ENCODE data around the gene TCF7.

Gene TCF7

GRCh38 chr5:134142806-134143205, 28.3 kb downstream of the TCF7 start:
- no peak for DNase-seq (ENCODE audit: low read depth)
- TF ChIP-seq CTCF (IDR thresholded peaks at IDR 0.05; ENCODE audit: insufficient read depth, low read depth, low read length, missing control alignments), result no peak
- no peak overlapping the region for H3K4me3 ChIP-seq (ENCODE audit: low read depth, low read length)

GRCh38 chr5:134143431-134143830, 28.9 kb downstream of the TCF7 start:
- TF ChIP-seq CTCF (IDR thresholded peaks at IDR 0.05; ENCODE audit: insufficient read depth, low read depth, low read length, missing control alignments), result no peak
- DNase-seq (ENCODE audit: low read depth), result no peak
- no peak overlapping the region for H3K4me3 ChIP-seq (ENCODE audit: low read depth, low read length)

GRCh38 chr5:134143944-134144941, 29.8 kb downstream of the TCF7 start:
- no peak for TF ChIP-seq CTCF (IDR thresholded peaks at IDR 0.05; ENCODE audit: insufficient read depth, low read depth, low read length, missing control alignments)
- no peak overlapping the region for H3K4me3 ChIP-seq (ENCODE audit: low read depth, low read length)
- no peak for DNase-seq (ENCODE audit: low read depth)

GRCh38 chr5:134145041-134145757, 30.7 kb downstream of the TCF7 start:
- TF ChIP-seq CTCF (IDR thresholded peaks at IDR 0.05; ENCODE audit: insufficient read depth, low read depth, low read length, missing control alignments), result no peak
- no peak for DNase-seq (ENCODE audit: low read depth)
- H3K4me3 ChIP-seq (ENCODE audit: low read depth, low read length), result no peak overlapping the region

- H3K4me3 ChIP-seq (ENCODE audit: low read depth, low read length), result no peak overlapping the region
- peak; percentile 97 for TF ChIP-seq CTCF (IDR thresholded peaks at IDR 0.05; ENCODE audit: insufficient read depth, low read depth, low read length, missing control alignments)
- peak; percentile 84 for DNase-seq (ENCODE audit: low read depth)
Measured at GRCh38 chr5:134145779-134146581, 31.5 kb downstream of the TCF7 start.

- no peak overlapping the region for H3K4me3 ChIP-seq (ENCODE audit: low read depth, low read length)
- no peak for DNase-seq (ENCODE audit: low read depth)
- no peak for TF ChIP-seq CTCF (IDR thresholded peaks at IDR 0.05; ENCODE audit: insufficient read depth, low read depth, low read length, missing control alignments)
Measured at GRCh38 chr5:134146651-134147518, 32.4 kb downstream of the TCF7 start.

Data from GM12865 (cell line).